ENCODE results near the gene DLK2. TPM values are rescaled to one million over a fixed set of nuclear protein-coding genes. Genes with fewer than 3 reads are reported as not detected.
"Not testable (repeated sequence)": the region's sequence is repeated elsewhere in the genome, so short reads cannot be mapped to it uniquely, and the experiment has no call there.

DLK2 gene, protein sequence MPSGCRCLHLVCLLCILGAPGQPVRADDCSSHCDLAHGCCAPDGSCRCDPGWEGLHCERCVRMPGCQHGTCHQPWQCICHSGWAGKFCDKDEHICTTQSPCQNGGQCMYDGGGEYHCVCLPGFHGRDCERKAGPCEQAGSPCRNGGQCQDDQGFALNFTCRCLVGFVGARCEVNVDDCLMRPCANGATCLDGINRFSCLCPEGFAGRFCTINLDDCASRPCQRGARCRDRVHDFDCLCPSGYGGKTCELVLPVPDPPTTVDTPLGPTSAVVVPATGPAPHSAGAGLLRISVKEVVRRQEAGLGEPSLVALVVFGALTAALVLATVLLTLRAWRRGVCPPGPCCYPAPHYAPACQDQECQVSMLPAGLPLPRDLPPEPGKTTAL
- total RNA-seq = not detected

GRCh38 chr6:43455531-43456428 is at the start of gene DLK2:
Gene DLK2 (minus strand): TSS chr6:43455548. CDS start chr6:43454825, 723 bp downstream.
- Histone ChIP-seq H3K4me1 (peaks cover 0 to 21% (median 3%) of the 10 kb centered on the region in 4 donors), H3K9me3 (no peaks in the 10 kb centered on the region), H3K27me3 (peaks cover 0 to 6% of the 10 kb centered on the region in 2 donors), H3K27ac (peak within 1 kb of the TSS in 1 of 4 donors; percentile 62), H3K36me3 (peaks cover 0 to 19% (median 0%) of the 10 kb centered on the region in 3 donors), H3K4me3 (peak within 1 kb of the TSS; percentile 33 to 61 (median 56))
- TF ChIP-seq POLR2A (IDR thresholded peaks at IDR 0.05) = no peak
- TF ChIP-seq, protein P1, sequence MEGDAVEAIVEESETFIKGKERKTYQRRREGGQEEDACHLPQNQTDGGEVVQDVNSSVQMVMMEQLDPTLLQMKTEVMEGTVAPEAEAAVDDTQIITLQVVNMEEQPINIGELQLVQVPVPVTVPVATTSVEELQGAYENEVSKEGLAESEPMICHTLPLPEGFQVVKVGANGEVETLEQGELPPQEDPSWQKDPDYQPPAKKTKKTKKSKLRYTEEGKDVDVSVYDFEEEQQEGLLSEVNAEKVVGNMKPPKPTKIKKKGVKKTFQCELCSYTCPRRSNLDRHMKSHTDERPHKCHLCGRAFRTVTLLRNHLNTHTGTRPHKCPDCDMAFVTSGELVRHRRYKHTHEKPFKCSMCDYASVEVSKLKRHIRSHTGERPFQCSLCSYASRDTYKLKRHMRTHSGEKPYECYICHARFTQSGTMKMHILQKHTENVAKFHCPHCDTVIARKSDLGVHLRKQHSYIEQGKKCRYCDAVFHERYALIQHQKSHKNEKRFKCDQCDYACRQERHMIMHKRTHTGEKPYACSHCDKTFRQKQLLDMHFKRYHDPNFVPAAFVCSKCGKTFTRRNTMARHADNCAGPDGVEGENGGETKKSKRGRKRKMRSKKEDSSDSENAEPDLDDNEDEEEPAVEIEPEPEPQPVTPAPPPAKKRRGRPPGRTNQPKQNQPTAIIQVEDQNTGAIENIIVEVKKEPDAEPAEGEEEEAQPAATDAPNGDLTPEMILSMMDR (IDR thresholded peaks at IDR 0.05) = no peak
- peak in 2 of 3 donors; percentile 34 to 63 for DNase-seq

- Histone ChIP-seq H3K4me3 (no peak overlapping the region), H3K9me3 (no peaks in the 10 kb centered on the region), H3K27me3 (no peaks in the 10 kb centered on the region), H3K4me1 (peaks cover 0 to 6% (median 0%) of the 10 kb centered on the region in 4 donors), H3K36me3 (peaks cover 0 to 71% (median 0%) of the 10 kb centered on the region in 3 donors), H3K27ac (no peak overlapping the region)
- DNase-seq = no peak
- TF ChIP-seq, protein P1 (IDR thresholded peaks at IDR 0.05) = no peak
- TF ChIP-seq POLR2A (IDR thresholded peaks at IDR 0.05) = no peak
These were observed 48.1 kb upstream of the DLK2 start for GRCh38 chr6:43503443-43503842.

DNA sequence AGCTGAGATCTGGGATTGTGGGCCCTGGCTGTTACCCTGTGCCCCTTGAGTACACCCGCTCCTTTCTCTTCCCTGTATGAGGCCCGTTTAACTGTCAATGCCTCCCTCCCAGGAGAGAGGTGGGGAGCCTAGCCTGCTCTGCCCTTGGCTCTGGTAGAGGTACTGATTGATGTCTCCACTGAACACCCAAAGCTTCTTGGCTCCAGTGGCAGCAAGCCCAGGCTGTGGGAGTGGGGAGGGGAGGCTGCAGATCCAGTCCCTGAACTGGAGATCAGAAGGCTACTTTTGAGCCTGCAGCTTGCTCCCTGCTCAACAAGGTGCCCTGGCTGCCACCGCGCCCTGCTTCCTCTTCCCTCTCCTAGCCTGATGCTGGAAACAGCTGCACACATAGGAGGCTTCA is 47.3 kb upstream of the DLK2 start:
- no peak for DNase-seq
- H3K4me1 ChIP-seq = peaks cover 0 to 6% (median 0%) of the 10 kb centered on the region in 4 donors
- no peak overlapping the region for H3K4me3 ChIP-seq
- peaks cover 0 to 79% (median 0%) of the 10 kb centered on the region in 3 donors for H3K36me3 ChIP-seq
- no peaks in the 10 kb centered on the region for H3K27me3 ChIP-seq
- H3K27ac ChIP-seq = no peak overlapping the region
- TF ChIP-seq, protein P1 (IDR thresholded peaks at IDR 0.05) = no peak
- no peak for TF ChIP-seq POLR2A (IDR thresholded peaks at IDR 0.05)
- no peaks in the 10 kb centered on the region for H3K9me3 ChIP-seq

GRCh38 chr6:43500921-43501320 is 45.6 kb upstream of the DLK2 start:
- peaks cover 0 to 80% (median 0%) of the 10 kb centered on the region in 3 donors for H3K36me3 ChIP-seq
- TF ChIP-seq, protein P1 (IDR thresholded peaks at IDR 0.05) = no peak
- TF ChIP-seq POLR2A (IDR thresholded peaks at IDR 0.05) = no peak
- no peaks in the 10 kb centered on the region for H3K27me3 ChIP-seq
- no peaks in the 10 kb centered on the region for H3K4me1 ChIP-seq
- no peak for DNase-seq
- no peak overlapping the region for H3K4me3 ChIP-seq
- no peaks in the 10 kb centered on the region for H3K9me3 ChIP-seq
- H3K27ac ChIP-seq = no peak overlapping the region

DNA sequence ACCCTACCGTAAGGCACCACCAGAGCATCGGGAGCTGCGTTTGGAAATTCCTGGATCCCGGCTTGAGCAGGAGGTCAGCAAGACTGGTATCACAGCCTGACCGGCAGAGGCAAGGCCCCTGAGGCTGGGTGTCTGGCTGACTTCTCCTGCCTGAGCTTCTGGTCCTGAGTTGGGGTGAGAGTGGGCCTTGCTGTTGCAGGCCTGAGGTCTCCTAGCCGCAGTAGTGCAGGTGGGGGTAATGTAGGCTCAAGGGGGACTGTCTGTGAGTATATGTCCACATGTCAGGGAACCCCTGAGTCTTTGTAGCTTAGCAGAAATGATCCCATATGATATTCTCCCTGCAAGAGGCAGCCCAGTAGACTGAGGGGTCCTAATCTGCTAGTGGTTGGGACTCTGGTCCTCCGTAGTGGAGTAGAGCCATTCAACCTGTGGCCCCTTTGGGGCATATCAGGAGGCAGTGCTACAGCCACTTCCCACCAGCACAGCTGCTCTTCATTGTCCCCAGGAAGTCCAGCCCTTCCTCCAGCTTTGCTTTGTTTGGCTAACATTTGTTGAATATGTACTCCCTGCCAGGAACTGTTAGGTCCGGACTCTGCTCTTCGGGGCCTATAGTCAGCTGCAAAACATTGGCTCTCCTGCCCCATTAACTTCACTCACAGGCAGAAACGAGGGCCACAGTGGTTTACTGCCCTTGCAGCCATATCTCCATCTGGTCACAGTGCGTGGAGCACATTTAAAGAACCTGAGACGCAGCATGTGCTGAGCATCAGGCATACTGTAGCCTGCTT is 43.9 kb upstream of the DLK2 start:
- Histone ChIP-seq H3K4me1 (peaks cover 0 to 12% (median 2%) of the 10 kb centered on the region in 4 donors), H3K9me3 (no peaks in the 10 kb centered on the region), H3K27ac (no peak overlapping the region), H3K4me3 (no peak overlapping the region), H3K27me3 (no peaks in the 10 kb centered on the region), H3K36me3 (peaks cover 0 to 63% (median 0%) of the 10 kb centered on the region in 3 donors)
- DNase-seq = no peak
- no peak for TF ChIP-seq POLR2A (IDR thresholded peaks at IDR 0.05)
- TF ChIP-seq, protein P1 (IDR thresholded peaks at IDR 0.05) = no peak

- H3K27me3 ChIP-seq, H3K4me3 ChIP-seq, H3K9me3 ChIP-seq, DNase-seq, H3K27ac ChIP-seq: not testable (repeated sequence)
- peaks cover 0 to 55% (median 0%) of the 10 kb centered on the region in 3 donors for H3K36me3 ChIP-seq
- H3K4me1 ChIP-seq = peaks cover 0 to 15% (median 5%) of the 10 kb centered on the region in 4 donors
These were observed 42.9 kb upstream of the DLK2 start for GRCh38 chr6:43498291-43498690.
